Fibroblast of lung (primary cell): ENCODE data around the gene POLR2M. TPM values are rescaled to one million over a fixed set of nuclear protein-coding genes. Genes with fewer than 3 reads are reported as not detected.

Source experiments
- DNase-seq, 2 donors: peaks; one replicate each; pipeline versions ENCODE4 v3.0.0 to v3.0.0-alpha.2; 2010; ENCODE audit warnings: low read depth in 2 of 2
- H2AFZ ChIP-seq: 2 replicates; pipeline ENCODE4 v1.5.1; 2012; ENCODE audit warnings: low read length, control low read depth, inconsistent platforms
- H3K27ac ChIP-seq: 2 replicates; pipeline ENCODE4 v1.5.1; 2011; ENCODE audit warnings: low read length, control low read depth; ENCODE audit not compliant: insufficient read depth
- H3K27me3 ChIP-seq: 2 replicates; pipeline ENCODE4 v1.5.1; 2011; ENCODE audit warnings: mild to moderate bottlenecking, low read length; ENCODE audit not compliant: control insufficient read depth, insufficient read depth
- H3K36me3 ChIP-seq: 2 replicates; pipeline ENCODE4 v1.5.1; 2011; ENCODE audit warnings: low read length; ENCODE audit not compliant: control insufficient read depth, insufficient read depth
- H3K4me1 ChIP-seq: 2 replicates; pipeline ENCODE4 v1.5.1; 2011; ENCODE audit warnings: low read length; ENCODE audit not compliant: control insufficient read depth, insufficient read depth; ENCODE audit errors: extremely low read depth
- H3K4me2 ChIP-seq: 2 replicates; pipeline ENCODE4 v1.5.1; 2011; ENCODE audit warnings: low read length, control low read depth; ENCODE audit not compliant: insufficient read depth; ENCODE audit errors: extremely low read depth
- H3K4me3 ChIP-seq, 4 experiments: fragments of 200-600 bp in 1 of 4; sonication (generic) in 1 of 4; replicated peaks in 1 of 4; 2 replicates each; pipeline ENCODE4 v1.5.1; 2011 to 2016; ENCODE audit warnings: low read length in 4 of 4, low read depth in 3 of 4, mild to moderate bottlenecking in 3 of 4, control low read depth in 2 of 4, inconsistent platforms in 1 of 4, mixed read lengths in 1 of 4; ENCODE audit not compliant: insufficient read depth in 1 of 4; ENCODE audit errors: control extremely low read depth in 1 of 4
- H3K79me2 ChIP-seq: 2 replicates; pipeline ENCODE4 v1.5.1; 2012; ENCODE audit warnings: mild to moderate bottlenecking, low read length, inconsistent platforms; ENCODE audit not compliant: control insufficient read depth, insufficient read depth
- H3K9ac ChIP-seq: 2 replicates; pipeline ENCODE4 v1.5.1; 2011; ENCODE audit warnings: mild to moderate bottlenecking, low read length, control low read depth; ENCODE audit not compliant: insufficient read depth
- H3K9me3 ChIP-seq: 2 replicates; pipeline ENCODE4 v1.5.1; 2012; ENCODE audit warnings: low read depth, low read length; ENCODE audit not compliant: control insufficient read depth, insufficient read depth
- H4K20me1 ChIP-seq: 2 replicates; pipeline ENCODE4 v1.5.1; 2011; ENCODE audit warnings: low read length; ENCODE audit not compliant: control insufficient read depth, insufficient read depth; ENCODE audit errors: extremely low read depth
- CTCF ChIP-seq, 2 donors: IDR thresholded peaks in 1 of 2; conservative IDR thresholded peaks in 1 of 2; 1 replicate in 1 of 2; 2 replicates in 1 of 2; pipeline ENCODE4 v1.5.1; 2011 to 2012; ENCODE audit warnings: low read length in 2 of 2, control low read depth in 1 of 2, inconsistent platforms in 1 of 2, low read depth in 1 of 2, mild to moderate bottlenecking in 1 of 2
- EZH2 ChIP-seq: IDR thresholded peaks from 2 replicates; pipeline ENCODE4 v1.5.1; 2012; ENCODE audit warnings: low read length, control low read depth, mild to moderate bottlenecking; ENCODE audit errors: missing control alignments
- polyA plus RNA-seq, 2 donors: library from polyadenylated mRNA; depleted of rRNA in 1 of 2; stranded (reverse) in 1 of 2; unstranded in 1 of 2; fragments of >200 nt; gene quantifications; 2 replicates each; pipeline ENCODE4 v1.2.1, GENCODE V29; 2011 to 2012; ENCODE audit warnings: missing spikeins in 1 of 2
- total RNA-seq: library from RNA; depleted of rRNA; stranded (reverse); fragments of >200 nt; gene quantifications from 2 replicates; pipeline ENCODE4 v1.2.1, GENCODE V29; 2014

POLR2M gene
- total and polyA plus RNA-seq, 2 donors (not counting 1 experiment from before 2014, with no cell fraction given) = 70.8 to 287 TPM

- H3K27me3 ChIP-seq = no peaks in the 10 kb centered on the region
- no peaks in the 10 kb centered on the region for H3K4me1 ChIP-seq
- TF ChIP-seq EZH2 = no peak
- TF ChIP-seq CTCF (conservative IDR thresholded peaks at IDR 0.05 in 1 of 2, IDR thresholded peaks at IDR 0.05 in 1 of 2; ENCODE audit: low read depth in 1 of 2, low read length in 2 of 2) = no peak
- no peaks in the 10 kb centered on the region for H4K20me1 ChIP-seq
- no peaks in the 10 kb centered on the region for H3K36me3 ChIP-seq
- no peak overlapping the region for H2AFZ ChIP-seq
- H3K4me3 ChIP-seq = no peak overlapping the region
- H3K27ac ChIP-seq = no peak overlapping the region
- no peak overlapping the region for H3K4me2 ChIP-seq
- H3K9ac ChIP-seq = no peak overlapping the region
- no peaks in the 10 kb centered on the region for H3K79me2 ChIP-seq
- no peak for DNase-seq
- H3K9me3 ChIP-seq = no peaks in the 10 kb centered on the region
These were observed 55.0 kb downstream of the POLR2M start for GRCh38 chr15:57761562-57761961.

GRCh38 chr15:57762302-57762701 lies 55.8 kb downstream of the POLR2M start:
- H3K9me3 ChIP-seq = no peaks in the 10 kb centered on the region
- no peak overlapping the region for H3K9ac ChIP-seq

GRCh38 chr15:57763176-57763964 lies 56.9 kb downstream of the POLR2M start:
- Histone ChIP-seq H3K27ac (no peak overlapping the region), H3K27me3 (no peaks in the 10 kb centered on the region), H3K36me3 (no peaks in the 10 kb centered on the region), H3K4me1 (no peaks in the 10 kb centered on the region), H3K79me2 (no peaks in the 10 kb centered on the region), H2AFZ (no peak overlapping the region), H3K4me3 (no peak overlapping the region), H3K9ac (no peak overlapping the region), H3K4me2 (no peak overlapping the region), H3K9me3 (no peaks in the 10 kb centered on the region), H4K20me1 (no peaks in the 10 kb centered on the region)
- no peak for DNase-seq
- TF ChIP-seq CTCF (conservative IDR thresholded peaks at IDR 0.05 in 1 of 2, IDR thresholded peaks at IDR 0.05 in 1 of 2; ENCODE audit: low read depth in 1 of 2, low read length in 2 of 2) (no peak), EZH2 (no peak)

More at GRCh38 chr15:57762302-57762701, 55.8 kb downstream of the POLR2M start:
- H3K4me3 ChIP-seq = no peak overlapping the region
- no peaks in the 10 kb centered on the region for H3K4me1 ChIP-seq
- no peak overlapping the region for H2AFZ ChIP-seq
- no peaks in the 10 kb centered on the region for H3K27me3 ChIP-seq
- no peak overlapping the region for H3K4me2 ChIP-seq
- no peak for DNase-seq
- no peak overlapping the region for H3K27ac ChIP-seq
- H3K79me2 ChIP-seq = no peaks in the 10 kb centered on the region
- peak in 1 of 2 donors; percentile 5 for TF ChIP-seq CTCF (conservative IDR thresholded peaks at IDR 0.05 in 1 of 2, IDR thresholded peaks at IDR 0.05 in 1 of 2; ENCODE audit: low read depth in 1 of 2, low read length in 2 of 2)
- TF ChIP-seq EZH2 = no peak
- H4K20me1 ChIP-seq = no peaks in the 10 kb centered on the region
- no peaks in the 10 kb centered on the region for H3K36me3 ChIP-seq

Other genes with a start within 250 kb of the POLR2M start
- gene MYZAP, start 114.8 kb upstream of the POLR2M start, total RNA-seq = 0.17 TPM in 1 of 2 replicates, not detected in the other
- gene MYZAP, start 114.8 kb upstream of the POLR2M start, polyA plus RNA-seq = 0.08 TPM in 1 of 2 replicates, not detected in the other